Activated T-helper 2 cell treated with anti-CD3 and anti-CD28 coated beads, Interferon-gamma antibody, Interleukin-2, Interleukin-4, amounts not matched to agents 10 μg/mL and 5 μg/mL and 100 μg/mL, durations not matched to agents 14 hours and 24 hours and 36 hours (primary cell): ENCODE results near the gene GAK. TPM values are rescaled to one million over a fixed set of nuclear protein-coding genes. Genes with fewer than 3 reads are reported as not detected.

Source experiments
- DNase-seq: peaks from one replicate; pipeline ENCODE4 v3.0.0; 2021; ENCODE audit warnings: low spot score
- H3K27ac Mint-ChIP-seq: one replicate; pipeline ENCODE4 v1.8.0; 2021; ENCODE audit warnings: mixed read lengths
- H3K27me3 Mint-ChIP-seq: one replicate; pipeline ENCODE4 v1.8.0; 2021; ENCODE audit warnings: low read depth, mixed read lengths
- H3K36me3 Mint-ChIP-seq: one replicate; pipeline ENCODE4 v1.8.0; 2021; ENCODE audit warnings: low read depth, mixed read lengths
- H3K4me1 Mint-ChIP-seq: one replicate; pipeline ENCODE4 v1.8.0; 2021; ENCODE audit warnings: low read depth, mixed read lengths
- H3K4me3 Mint-ChIP-seq: one replicate; pipeline ENCODE4 v1.8.0; 2021; ENCODE audit warnings: low read depth, mild to moderate bottlenecking, moderate library complexity, mixed read lengths
- H3K9me3 Mint-ChIP-seq: one replicate; pipeline ENCODE4 v1.8.0; 2021; ENCODE audit warnings: mixed read lengths
- intact Hi-C: fragments of 100-400 bp; cut with micrococcal nuclease; formaldehyde crosslinking; loops from one replicate; pipeline ENCODE4 v1.15.1; 2023
- total RNA-seq: library from RNA; stranded (reverse); gene quantifications from 2 replicates; pipeline ENCODE4 v1.2.3, GENCODE V29; 2022

GAK gene
- total RNA-seq, 1 donor from 2014 or later, result 125 TPM

DNA sequence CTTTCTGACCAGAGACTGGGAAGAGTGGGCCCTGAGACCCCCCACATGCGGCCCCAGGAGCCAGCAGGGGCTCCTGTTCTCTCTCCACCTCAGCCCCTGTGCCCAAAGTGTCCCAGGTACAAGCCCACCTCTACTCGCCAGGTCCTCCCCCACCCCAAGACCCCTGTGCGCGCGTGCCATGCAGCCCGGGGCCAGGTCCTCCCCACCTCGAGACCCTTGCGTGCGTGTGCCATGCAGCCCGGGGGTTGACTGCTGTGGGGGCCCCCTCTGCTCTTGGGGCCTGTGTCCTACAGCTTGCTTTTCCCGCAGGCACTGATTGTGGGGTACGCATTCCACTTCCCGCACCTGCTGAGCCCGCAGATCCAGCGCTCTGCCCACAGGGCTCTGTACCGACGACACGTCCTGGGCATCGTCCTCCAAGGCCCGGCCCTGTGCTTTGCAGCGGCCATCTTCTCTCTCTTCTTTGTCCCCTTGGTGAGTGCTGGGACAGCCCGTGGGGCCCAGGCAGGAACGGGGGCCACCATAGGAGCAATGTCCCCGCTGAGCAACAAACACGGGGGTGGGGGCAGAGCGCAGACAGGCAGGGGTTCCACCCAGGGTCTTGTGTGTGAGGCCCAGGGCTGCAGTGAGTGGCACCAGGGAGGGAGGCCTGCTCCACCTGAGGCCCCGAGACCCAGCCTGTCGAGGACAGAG lies 20.9 kb upstream of the GAK start:
- Mint-ChIP-seq H3K9me3 (no peaks in the 10 kb centered on the region), H3K36me3 (no peaks in the 10 kb centered on the region), H3K27ac (no peak overlapping the region)

DNA sequence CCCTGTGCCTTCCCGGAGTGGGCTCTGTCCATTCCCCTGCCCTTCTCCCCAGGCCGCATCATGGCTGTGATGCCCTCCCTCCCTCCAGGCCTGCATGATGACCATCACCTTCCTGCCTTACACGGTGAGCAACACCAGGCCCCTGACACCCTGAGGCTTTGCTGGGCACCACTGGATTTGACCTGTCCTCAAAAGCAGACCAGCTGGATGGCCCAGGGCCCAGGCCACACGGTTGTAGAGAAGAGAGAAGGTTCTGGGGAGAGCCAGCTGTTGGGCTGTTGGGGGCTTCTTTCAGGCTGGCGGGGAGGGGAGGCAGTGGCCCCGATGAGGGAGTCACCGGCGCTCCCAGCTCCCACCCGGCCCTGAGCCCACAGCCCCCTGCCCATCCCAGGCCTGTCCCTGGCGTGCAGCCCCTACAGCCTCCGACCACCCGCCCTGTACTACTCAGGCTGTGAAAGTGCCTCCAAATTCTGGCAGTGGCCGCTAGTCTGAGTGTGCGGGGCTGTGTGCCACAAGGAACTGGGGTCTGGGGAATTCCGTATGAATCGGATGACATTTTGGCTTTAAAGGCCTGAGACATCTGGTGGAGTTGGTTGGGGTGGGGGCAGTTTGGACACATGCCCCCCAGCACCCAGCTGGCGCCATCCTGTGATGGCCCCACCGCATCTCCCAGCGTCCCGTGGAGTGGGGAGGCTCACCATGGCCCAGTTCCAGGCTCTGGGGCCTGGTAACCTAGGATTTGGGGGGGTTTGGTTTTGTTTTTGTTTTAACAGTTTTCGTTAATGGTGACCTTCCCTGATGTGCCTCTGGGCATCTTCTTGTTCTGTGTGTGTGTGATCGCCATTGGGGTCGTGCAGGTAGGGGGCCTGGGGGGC lies 19.7 kb upstream of the GAK start:
- Mint-ChIP-seq H3K27ac (no peak overlapping the region), H3K27me3 (no peaks in the 10 kb centered on the region), H3K9me3 (no peaks in the 10 kb centered on the region), H3K4me3 (no peak overlapping the region), H3K36me3 (no peaks in the 10 kb centered on the region), H3K4me1 (no peaks in the 10 kb centered on the region)
- DNase-seq, result no peak
- intact Hi-C loops, result no loop called here

More for the DNA sequence above, 20.9 kb upstream of the GAK start:
- DNase-seq, result no peak
- intact Hi-C loops, result no loop called here
- Mint-ChIP-seq H3K4me3 (no peak overlapping the region), H3K27me3 (no peaks in the 10 kb centered on the region), H3K4me1 (no peaks in the 10 kb centered on the region)

DNA sequence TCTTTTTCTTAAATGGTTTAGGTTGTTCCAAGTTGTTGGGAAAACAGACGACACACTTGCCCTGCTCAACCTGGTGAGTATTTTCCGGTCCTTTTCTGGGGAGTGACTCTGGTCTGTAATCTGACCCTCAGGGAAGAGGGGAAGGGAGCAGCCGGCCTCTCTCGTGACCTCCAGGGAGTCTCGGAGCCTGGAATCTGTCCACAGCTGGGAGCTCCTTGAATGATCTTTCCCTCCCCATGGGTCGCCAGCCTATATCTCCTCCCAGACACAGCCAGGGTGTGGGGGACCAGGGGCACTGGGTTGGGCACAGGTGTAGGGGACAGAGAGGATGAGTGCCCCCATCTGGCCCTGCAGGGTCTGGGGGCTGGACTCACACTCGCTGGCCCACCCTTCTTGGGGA lies 19.1 kb upstream of the GAK start:
- intact Hi-C loops, result no loop called here
- H3K4me3 Mint-ChIP-seq, result no peak overlapping the region
- no peaks in the 10 kb centered on the region for H3K9me3 Mint-ChIP-seq
- no peak overlapping the region for H3K27ac Mint-ChIP-seq
- no peak for DNase-seq
- no peaks in the 10 kb centered on the region for H3K36me3 Mint-ChIP-seq
- no peaks in the 10 kb centered on the region for H3K4me1 Mint-ChIP-seq
- no peaks in the 10 kb centered on the region for H3K27me3 Mint-ChIP-seq

DNA sequence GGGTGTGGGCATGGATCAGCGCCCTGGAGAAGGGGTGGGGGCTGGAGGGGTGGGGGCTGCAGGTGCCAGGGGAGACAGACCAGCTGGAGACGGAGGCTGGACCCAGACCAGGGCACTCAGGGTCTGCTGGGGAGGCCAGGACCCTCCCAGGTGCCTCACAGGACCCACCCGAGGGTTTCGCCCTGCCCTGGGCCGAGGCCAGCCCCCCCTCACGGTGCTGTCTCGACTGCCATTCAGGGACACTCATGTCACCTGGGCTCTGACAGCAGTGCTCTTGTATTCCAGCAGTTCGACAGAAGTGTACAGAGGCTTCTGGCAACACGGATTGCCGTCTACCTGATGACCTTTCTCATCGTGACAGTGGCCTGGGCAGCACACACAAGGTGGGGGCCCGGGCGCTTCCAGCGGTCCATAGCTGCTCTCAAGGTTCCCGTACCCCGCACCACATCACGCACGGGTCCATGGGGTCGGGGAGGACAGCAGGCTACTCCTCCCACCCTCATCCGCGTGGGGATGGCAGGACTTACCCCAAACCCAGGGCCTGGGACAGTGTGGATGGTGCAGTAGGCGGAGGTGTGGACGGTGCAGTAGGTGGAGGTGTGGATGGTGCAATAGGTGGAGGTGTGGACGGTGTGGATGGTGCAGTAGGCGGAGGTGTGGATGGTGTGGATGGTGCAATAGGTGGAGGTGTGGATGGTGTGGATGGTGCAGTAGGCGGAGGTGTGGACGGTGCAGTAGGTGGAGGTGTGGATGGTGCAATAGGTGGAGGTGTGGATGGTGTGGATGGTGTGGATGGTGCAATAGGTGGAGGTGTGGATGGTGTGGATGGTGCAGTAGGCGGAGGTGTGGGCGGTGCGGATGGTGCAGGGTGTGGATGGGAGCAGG lies 18.3 kb upstream of the GAK start:
- Mint-ChIP-seq H3K9me3 (no peaks in the 10 kb centered on the region), H3K4me3 (no peak overlapping the region), H3K36me3 (no peaks in the 10 kb centered on the region), H3K4me1 (no peaks in the 10 kb centered on the region), H3K27ac (no peak overlapping the region), H3K27me3 (no peaks in the 10 kb centered on the region)
- intact Hi-C loops, result no loop called here
- no peak for DNase-seq

DNA sequence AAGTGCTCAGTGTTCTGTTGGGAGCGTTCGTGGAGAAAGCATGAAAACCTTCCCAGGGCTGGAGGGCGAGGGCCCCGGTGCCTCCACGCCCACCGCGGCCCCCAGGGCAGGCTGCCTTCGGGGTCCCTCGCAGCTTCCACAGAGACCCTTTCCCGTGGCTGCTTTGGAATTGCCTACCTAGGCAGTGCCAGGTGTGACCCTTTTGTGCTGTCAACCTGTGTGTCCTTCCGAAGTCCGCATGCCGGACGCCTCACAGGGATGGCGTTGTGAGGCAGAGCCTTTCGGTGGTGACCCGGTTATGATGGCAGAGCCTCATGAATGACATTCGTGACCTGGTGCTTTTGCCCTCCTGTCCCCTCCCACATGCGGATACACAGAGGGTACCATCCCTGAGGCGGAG lies 17.5 kb upstream of the GAK start:
- H3K27ac Mint-ChIP-seq, result no peak overlapping the region
- H3K4me1 Mint-ChIP-seq, result no peaks in the 10 kb centered on the region
- no peaks in the 10 kb centered on the region for H3K27me3 Mint-ChIP-seq
- DNase-seq, result no peak
- intact Hi-C loops, result no loop called here
- H3K9me3 Mint-ChIP-seq, result no peaks in the 10 kb centered on the region
- no peak overlapping the region for H3K4me3 Mint-ChIP-seq
- H3K36me3 Mint-ChIP-seq, result no peaks in the 10 kb centered on the region

DNA sequence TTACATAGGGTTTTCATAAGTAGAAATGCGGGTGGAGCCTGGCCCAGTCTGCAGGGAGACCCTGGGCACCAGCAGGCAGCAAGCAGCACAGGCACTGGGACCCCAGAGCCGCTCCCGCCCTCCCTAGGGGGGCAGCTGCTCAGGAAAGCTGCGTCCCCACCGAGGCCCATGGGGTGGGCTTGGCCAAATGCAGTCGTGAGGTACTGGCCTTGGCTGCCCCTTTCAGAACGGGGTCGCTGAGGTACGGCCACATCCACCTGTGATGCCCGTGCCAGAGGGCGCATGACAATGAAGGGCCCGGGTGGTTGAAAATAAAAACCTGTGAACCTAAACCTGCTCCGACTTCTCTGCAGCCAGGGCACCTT lies 16.8 kb upstream of the GAK start:
- H3K27ac Mint-ChIP-seq, result no peak overlapping the region
- no peak for DNase-seq
- H3K4me1 Mint-ChIP-seq, result no peaks in the 10 kb centered on the region
- H3K36me3 Mint-ChIP-seq, result no peaks in the 10 kb centered on the region
- intact Hi-C loops, result no loop called here
- no peak overlapping the region for H3K4me3 Mint-ChIP-seq
- H3K27me3 Mint-ChIP-seq, result no peaks in the 10 kb centered on the region
- no peaks in the 10 kb centered on the region for H3K9me3 Mint-ChIP-seq

DNA sequence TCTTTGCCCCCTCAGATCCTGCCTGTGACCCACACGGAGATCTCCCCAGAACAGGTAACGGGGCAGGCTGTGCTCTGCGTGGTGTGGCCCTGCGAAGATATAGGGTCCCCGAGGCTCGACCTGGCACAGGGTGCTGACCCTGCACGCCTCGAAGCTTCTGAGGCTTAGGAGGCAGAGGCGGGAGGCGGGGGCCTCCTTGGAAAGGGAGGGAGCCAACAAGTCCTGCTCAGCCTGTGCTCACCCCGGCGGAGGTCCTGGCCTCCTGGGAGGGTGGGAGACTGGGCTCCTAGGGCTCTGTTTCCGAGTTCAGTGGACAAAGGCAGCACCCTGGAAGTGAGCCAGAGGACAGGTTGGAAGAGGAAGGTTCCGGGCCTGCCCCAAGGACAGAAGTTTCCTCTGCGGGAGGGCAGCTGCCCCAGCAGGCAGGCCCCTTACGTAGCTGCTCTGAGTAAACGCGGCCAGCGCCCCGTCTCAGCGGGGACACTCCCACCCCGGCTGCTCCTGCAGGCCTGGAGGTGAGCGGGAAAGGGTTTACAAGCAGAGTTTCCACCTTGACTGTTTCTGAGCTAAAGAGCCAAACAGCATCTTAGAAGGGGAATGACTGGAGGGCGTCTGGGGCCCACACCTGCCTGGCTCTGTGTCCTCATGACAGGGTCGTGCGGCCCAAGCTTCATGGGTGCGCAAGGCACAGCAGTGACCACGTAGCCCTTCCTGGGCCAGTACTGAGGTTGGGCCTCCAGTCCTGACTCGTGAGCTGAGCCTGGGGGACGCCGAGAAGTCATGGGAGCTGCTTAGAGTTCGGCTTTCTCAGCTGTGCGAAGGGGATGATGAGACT lies 16.2 kb upstream of the GAK start:
- no peak overlapping the region for H3K4me3 Mint-ChIP-seq
- no peaks in the 10 kb centered on the region for H3K27me3 Mint-ChIP-seq
- intact Hi-C loops, result no loop called here
- H3K27ac Mint-ChIP-seq, result no peak overlapping the region
- H3K4me1 Mint-ChIP-seq, result no peaks in the 10 kb centered on the region
- no peaks in the 10 kb centered on the region for H3K36me3 Mint-ChIP-seq
- no peak for DNase-seq
- H3K9me3 Mint-ChIP-seq, result no peaks in the 10 kb centered on the region

DNA sequence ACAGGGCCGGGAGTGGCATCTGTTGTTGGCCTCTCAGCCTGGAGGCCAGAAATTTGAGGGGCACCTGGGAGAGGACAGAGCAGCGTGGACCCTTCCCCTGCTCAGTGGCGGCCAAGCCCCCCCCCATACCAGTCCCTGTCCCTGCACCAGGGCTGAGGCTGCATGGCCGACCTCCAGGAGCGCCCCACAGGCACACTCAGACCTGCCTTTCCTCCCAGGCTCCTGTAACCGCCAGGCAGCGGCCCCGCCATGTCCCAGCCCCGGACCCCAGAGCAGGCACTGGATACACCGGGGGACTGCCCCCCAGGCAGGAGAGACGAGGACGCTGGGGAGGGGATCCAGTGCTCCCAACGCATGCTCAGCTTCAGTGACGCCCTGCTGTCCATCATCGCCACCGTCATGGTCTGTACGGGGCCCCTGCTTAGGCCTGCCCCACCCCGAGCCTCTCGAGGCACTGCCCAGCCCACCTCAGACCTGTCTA lies 15.4 kb upstream of the GAK start:
- DNase-seq, result no peak
- Mint-ChIP-seq H3K4me3 (no peak overlapping the region), H3K27ac (no peak overlapping the region), H3K4me1 (no peaks in the 10 kb centered on the region), H3K27me3 (no peaks in the 10 kb centered on the region), H3K9me3 (no peaks in the 10 kb centered on the region), H3K36me3 (no peaks in the 10 kb centered on the region)
- intact Hi-C loops, result no loop called here

DNA sequence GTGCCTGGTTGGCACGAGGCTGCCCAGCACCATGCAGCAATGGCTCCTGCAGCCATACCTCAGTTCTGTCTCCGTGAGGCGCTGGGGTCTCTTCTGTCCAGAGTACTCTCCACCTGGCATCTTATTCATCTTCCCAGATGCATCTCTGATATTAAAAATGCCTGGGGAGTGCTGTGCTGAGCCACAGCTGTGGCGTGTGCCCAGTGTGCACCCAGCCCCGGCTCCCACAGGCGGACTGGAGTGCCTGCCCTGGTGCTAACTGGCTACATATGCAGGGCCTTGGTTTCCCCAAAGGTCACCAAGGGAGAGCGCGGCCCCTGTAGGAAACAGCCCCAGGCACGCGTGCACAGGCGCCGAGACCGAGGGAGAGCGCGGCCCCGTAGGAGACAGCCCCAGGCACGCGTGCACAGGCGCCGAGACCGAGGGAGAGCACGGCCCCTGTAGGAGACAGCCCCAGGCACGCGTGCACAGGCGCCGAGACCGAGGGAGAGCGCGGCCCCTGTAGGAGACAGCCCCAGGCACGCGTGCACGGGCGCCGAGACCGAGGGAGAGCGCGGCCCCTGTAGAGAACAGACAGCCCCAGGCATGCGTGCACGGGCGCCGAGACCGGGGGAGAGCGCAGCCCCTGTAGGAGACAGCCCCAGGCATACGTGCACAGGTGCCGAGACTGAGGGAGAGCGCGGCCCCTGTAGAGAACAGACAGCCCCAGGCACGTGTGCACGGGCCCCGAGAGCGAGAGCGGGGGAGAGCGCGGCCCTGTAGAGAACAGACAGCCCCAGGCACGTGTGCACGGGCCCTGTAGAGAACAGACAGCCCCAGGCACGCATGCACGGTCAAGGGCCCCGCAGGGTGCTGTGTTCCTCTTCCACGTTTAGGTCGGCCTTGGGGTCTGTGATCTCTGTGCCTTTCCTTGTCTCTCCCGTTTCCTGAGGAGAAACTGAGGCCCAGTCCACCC lies 14.7 kb upstream of the GAK start:
- no peak overlapping the region for H3K4me3 Mint-ChIP-seq
- intact Hi-C loops, result no loop called here

DNA sequence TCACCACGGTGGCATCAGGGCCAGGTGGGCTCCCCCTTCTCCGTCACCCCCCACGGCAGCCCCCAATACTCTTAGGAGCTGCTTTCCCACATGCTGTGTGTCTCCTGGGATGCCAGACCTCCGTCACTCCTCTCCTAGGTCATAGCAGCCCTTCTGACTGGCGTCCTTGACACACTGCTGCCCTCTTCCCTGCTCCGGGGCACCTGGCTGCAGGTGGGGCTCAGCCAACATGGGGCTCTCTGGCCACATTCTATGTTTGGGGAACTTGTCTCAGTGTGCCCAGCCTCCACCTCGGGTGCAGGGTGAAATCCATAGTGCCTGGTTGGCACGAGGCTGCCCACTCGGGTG lies 14.0 kb upstream of the GAK start:
- Mint-ChIP-seq H3K4me3 (no peak overlapping the region), H3K27ac (no peak overlapping the region), H3K27me3 (no peaks in the 10 kb centered on the region), H3K36me3 (no peaks in the 10 kb centered on the region), H3K4me1 (no peaks in the 10 kb centered on the region), H3K9me3 (no peaks in the 10 kb centered on the region)
- intact Hi-C loops, result no loop called here
- no peak for DNase-seq

More for the DNA sequence above, 14.7 kb upstream of the GAK start:
- Mint-ChIP-seq H3K27ac (no peak overlapping the region), H3K36me3 (no peaks in the 10 kb centered on the region), H3K27me3 (no peaks in the 10 kb centered on the region), H3K4me1 (no peaks in the 10 kb centered on the region), H3K9me3 (no peaks in the 10 kb centered on the region)
- DNase-seq, result no peak

DNA sequence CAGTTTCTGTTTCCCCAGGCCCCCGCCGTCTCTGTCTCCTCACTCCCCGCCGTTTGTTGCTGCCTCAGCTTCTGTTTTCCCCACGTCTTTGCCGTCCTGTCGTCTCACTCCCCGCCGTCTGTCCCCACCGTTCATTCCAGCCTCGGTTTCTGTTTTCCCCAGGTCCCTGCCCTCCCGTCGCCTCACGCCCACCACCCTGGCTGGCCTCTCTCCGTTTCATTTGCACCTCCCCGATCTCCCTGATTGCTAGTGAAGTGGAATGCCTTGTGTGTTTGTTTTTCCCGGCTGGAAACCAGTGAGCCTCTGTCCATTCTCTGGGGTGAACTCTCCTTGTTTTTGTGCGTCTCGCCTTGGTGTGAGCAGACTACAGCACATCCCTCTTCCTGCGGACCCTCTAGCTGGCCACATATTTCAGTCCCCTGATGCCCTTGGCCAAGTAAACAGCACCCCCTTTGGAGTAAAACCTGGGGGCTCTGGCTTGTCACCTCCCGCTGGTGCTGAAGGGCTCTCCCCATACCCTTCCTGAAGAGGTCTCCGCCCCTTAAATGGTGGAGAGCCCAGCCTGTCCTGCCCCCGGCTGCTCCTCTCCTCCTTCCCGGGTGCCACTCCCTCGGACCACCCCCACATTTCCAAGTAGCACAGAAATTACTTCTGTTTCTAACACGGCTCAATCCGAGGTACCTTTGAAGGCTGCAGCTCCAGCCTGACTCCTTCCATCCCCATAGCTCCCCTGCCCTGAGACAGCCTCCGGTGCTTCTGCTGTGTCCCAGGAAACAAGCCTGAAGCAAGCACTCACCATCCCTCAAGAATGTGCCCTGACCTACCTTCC lies 13.4 kb upstream of the GAK start:
- DNase-seq, result no peak
- Mint-ChIP-seq H3K4me3 (no peak overlapping the region), H3K9me3 (no peaks in the 10 kb centered on the region), H3K36me3 (no peaks in the 10 kb centered on the region), H3K4me1 (no peaks in the 10 kb centered on the region), H3K27me3 (no peaks in the 10 kb centered on the region), H3K27ac (no peak overlapping the region)
- intact Hi-C loops, result no loop called here
